Left ventricle myocardium inferior (tissue), 1 donor: ENCODE measurements around the gene C1orf21. TPM values are rescaled to one million over a fixed set of nuclear protein-coding genes. Genes with fewer than 3 reads are reported as not detected.

Experiments
- DNase-seq: peaks from one replicate; pipeline ENCODE4 v3.0.0-alpha.2; 2020
- H3K27ac ChIP-seq: fragments of 200-600 bp; replicated peaks from 2 replicates; pipeline ENCODE4 v1.8.0; 2021
- H3K27me3 ChIP-seq: fragments of 200-600 bp; 2 replicates; pipeline ENCODE4 v1.8.0; 2021; ENCODE audit warnings: low read depth
- H3K36me3 ChIP-seq: fragments of 200-600 bp; 2 replicates; pipeline ENCODE4 v1.8.0; 2021
- H3K4me1 ChIP-seq: fragments of 200-600 bp; 2 replicates; pipeline ENCODE4 v1.8.0; 2021
- H3K4me3 ChIP-seq: fragments of 200-600 bp; 2 replicates; pipeline ENCODE4 v1.8.0; 2021; ENCODE audit warnings: mild to moderate bottlenecking, moderate library complexity
- H3K9me3 ChIP-seq: fragments of 200-600 bp; replicated peaks from 2 replicates; pipeline ENCODE4 v1.8.0; 2021
- intact Hi-C: fragments of 100-400 bp; cut with micrococcal nuclease; formaldehyde crosslinking; loops from one replicate; pipeline ENCODE4 v1.11.0; 2022
- total RNA-seq: library from RNA; stranded (reverse); fragmentation: NEBNext Ultra II Directional; extraction: Animal tissue kit (Norgen Biotek cat#: 25700); gene quantifications from one replicate; pipeline ENCODE4 v1.2.1, GENCODE V29; 2021
- TF ChIP-seq, protein P1 (sequence below): fragments of 200-600 bp; IDR thresholded peaks from 2 replicates; pipeline ENCODE4 v1.8.0; 2021; ENCODE audit warnings: antibody characterized with exemption, mild to moderate bottlenecking, borderline replicate concordance
- donor health status: DM: no; HTN: yes; CAD: no; lungs with severe emphysema.

C1orf21 gene
- total RNA-seq, 1 donor from 2014 or later, result 79.9 TPM

DNA sequence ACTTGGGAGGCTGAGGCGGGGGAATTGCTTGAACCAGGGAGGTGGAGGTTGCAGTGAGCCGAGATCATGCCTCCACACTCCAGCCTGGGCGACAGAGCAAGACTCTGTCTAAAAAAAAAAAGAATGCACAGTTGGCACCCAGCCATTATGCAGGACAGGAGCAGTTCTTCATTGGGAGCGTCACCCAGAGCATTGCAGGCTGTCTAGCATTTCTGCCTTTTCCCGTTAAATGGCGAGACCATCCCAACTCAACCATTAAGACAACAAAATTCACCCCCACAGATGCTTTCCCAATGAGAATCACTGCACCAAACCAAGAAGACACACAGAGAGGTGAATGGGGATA, 262.0 kb downstream of the C1orf21 start:
- TF ChIP-seq, protein P1, sequence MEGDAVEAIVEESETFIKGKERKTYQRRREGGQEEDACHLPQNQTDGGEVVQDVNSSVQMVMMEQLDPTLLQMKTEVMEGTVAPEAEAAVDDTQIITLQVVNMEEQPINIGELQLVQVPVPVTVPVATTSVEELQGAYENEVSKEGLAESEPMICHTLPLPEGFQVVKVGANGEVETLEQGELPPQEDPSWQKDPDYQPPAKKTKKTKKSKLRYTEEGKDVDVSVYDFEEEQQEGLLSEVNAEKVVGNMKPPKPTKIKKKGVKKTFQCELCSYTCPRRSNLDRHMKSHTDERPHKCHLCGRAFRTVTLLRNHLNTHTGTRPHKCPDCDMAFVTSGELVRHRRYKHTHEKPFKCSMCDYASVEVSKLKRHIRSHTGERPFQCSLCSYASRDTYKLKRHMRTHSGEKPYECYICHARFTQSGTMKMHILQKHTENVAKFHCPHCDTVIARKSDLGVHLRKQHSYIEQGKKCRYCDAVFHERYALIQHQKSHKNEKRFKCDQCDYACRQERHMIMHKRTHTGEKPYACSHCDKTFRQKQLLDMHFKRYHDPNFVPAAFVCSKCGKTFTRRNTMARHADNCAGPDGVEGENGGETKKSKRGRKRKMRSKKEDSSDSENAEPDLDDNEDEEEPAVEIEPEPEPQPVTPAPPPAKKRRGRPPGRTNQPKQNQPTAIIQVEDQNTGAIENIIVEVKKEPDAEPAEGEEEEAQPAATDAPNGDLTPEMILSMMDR, result no peak
- Histone ChIP-seq H3K27ac (peak overlapping the region; percentile 81), H3K36me3 (no peaks in the 10 kb centered on the region), H3K9me3 (peaks cover 7% of the 10 kb centered on the region), H3K4me3 (peak overlapping the region; percentile 3), H3K4me1 (peaks cover 31% of the 10 kb centered on the region), H3K27me3 (no peaks in the 10 kb centered on the region)
- intact Hi-C loops, result no loop called here
- no peak for DNase-seq

DNA sequence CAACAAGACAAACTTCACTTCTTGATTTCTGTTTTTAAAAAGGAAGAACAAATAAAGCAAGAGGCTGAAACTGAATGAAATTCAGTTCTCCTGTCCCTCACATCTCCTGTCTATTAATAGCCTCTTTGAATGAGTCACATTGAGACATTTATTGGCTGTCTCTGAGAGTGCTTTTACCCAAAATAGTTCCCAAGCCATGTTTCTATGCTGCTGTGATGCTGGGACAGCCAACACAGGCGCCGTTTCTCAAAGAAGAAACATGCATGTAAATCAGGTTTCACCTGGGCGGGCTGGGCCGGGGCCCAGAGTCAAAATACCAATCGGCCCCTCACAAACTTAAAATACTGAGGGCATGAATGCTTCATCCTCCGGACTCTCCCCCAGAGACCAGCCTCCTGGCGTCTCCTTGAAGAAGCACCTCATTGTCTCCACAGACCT, 262.6 kb downstream of the C1orf21 start:
- H3K36me3 ChIP-seq, result no peaks in the 10 kb centered on the region
- peak overlapping the region; percentile 81 for H3K27ac ChIP-seq
- intact Hi-C loops, result no loop called here
- DNase-seq, result no peak
- TF ChIP-seq, protein P1, result no peak
- peak overlapping the region; percentile 3 for H3K4me3 ChIP-seq
- H3K27me3 ChIP-seq, result no peaks in the 10 kb centered on the region
- H3K9me3 ChIP-seq, result peaks cover 7% of the 10 kb centered on the region
- peaks cover 31% of the 10 kb centered on the region for H3K4me1 ChIP-seq

DNA sequence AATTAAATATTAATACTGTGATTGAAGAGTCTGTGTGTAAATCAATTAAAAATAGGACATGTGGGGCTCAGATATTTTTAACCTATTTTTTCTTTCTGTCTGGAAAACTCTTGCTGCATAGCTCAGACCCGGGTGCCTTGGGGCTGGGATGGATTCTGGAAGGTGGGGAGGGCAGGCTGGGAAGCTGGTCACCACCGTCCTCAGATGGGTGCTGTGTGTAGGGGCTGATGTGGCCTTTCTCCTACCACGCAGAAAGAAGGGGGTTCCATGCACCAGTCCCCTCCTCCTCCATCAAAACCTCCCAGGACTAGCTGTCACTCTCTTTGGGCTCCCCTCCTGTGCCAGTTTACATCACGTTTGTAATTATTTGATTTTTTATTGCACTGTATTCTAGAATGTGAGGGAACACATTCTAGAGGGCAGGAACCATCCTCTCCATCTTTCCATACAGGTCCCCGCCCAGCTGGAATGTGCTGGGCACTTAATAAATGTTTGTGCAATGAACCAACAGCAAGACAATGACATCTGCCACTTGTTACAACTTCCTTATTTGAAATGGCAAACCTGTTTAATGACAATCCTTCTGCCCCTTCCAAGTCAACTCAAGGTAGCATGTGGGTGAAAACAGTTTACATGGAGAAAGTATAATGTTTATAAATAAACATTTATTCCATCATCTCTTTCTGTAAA, 263.5 kb downstream of the C1orf21 start:
- DNase-seq, result no peak
- Histone ChIP-seq H3K27ac (peak overlapping the region; percentile 81), H3K4me1 (peaks cover 31% of the 10 kb centered on the region), H3K36me3 (no peaks in the 10 kb centered on the region), H3K27me3 (no peaks in the 10 kb centered on the region), H3K4me3 (no peak overlapping the region), H3K9me3 (peaks cover 7% of the 10 kb centered on the region)
- intact Hi-C loops, result no loop called here
- TF ChIP-seq, protein P1, result no peak

DNA sequence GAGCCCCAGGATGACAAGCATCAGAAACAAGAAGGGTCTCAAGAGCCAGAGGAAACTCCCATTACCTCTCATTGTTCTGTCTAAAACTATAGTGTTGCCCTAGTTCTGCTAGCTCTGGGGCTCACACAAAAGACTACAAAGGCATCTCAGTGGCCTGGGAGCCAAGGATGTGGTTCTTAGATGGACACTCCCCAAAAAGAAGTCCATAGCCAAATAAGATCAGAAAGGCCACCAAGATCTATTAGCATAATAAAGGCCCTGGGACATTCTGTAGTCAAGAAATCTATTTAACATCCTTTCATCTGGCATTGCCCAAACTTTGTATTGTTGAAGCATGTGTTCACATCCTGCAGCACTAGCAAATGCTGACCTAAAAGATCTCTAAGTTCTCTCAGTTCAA, 268.4 kb downstream of the C1orf21 start:
- intact Hi-C loops, result no loop called here
- TF ChIP-seq, protein P1, result no peak

DNA sequence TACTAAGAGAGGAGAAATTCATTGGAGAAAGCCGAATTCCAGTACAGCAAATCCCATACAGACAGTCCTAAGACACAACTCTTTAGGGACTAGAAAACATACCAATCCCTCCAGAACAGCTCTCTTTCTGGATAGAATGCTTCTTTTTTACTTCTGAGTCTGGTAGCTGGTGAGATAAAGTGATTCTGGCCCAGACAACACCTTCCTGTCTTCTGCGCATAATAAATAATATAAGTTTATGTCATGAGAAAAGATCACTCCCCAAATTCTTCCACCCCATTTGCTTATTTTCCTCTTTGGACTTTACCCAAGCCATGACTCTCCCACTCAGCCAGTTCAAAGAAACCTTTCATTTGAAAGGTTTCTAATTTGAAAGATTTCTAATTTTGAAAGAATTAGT, 269.4 kb downstream of the C1orf21 start:
- Histone ChIP-seq H3K4me1 (no peaks in the 10 kb centered on the region), H3K36me3 (no peaks in the 10 kb centered on the region), H3K4me3 (no peak overlapping the region), H3K9me3 (peaks cover 7% of the 10 kb centered on the region), H3K27me3 (no peaks in the 10 kb centered on the region), H3K27ac (peak overlapping the region; percentile 7)
- TF ChIP-seq, protein P1, result no peak
- intact Hi-C loops, result no loop called here
- no peak for DNase-seq

More for the DNA sequence above, 268.4 kb downstream of the C1orf21 start:
- no peak overlapping the region for H3K4me3 ChIP-seq
- H3K36me3 ChIP-seq, result no peaks in the 10 kb centered on the region
- H3K27ac ChIP-seq, result no peak overlapping the region
- peaks cover 7% of the 10 kb centered on the region for H3K9me3 ChIP-seq
- H3K27me3 ChIP-seq, result no peaks in the 10 kb centered on the region
- H3K4me1 ChIP-seq, result peaks cover 3% of the 10 kb centered on the region
- DNase-seq, result no peak
